ENCODE results near the gene ISG20. TPM values are rescaled to one million over a fixed set of nuclear protein-coding genes. Genes with fewer than 3 reads are reported as not detected.
"Not testable (repeated sequence)": the region's sequence is repeated elsewhere in the genome, so short reads cannot be mapped to it uniquely, and the experiment has no call there.

The ISG20 gene
- total RNA-seq, 1 donor = 40.7 TPM

- DNase-seq (ENCODE audit: low read depth in 2 of 3, low spot score in 2 of 3) = no peak
These were observed 21.0 kb upstream of the ISG20 start for GRCh38 chr15:88617790-88618189.

- DNase-seq (ENCODE audit: low read depth in 2 of 3, low spot score in 2 of 3) = no peak
These were observed 20.1 kb upstream of the ISG20 start for GRCh38 chr15:88618686-88619085.

- no peak for DNase-seq (ENCODE audit: low read depth in 2 of 3, low spot score in 2 of 3)
These were observed 19.0 kb upstream of the ISG20 start for GRCh38 chr15:88619796-88620195.

GRCh38 chr15:88620995-88621772 lies 17.6 kb upstream of the ISG20 start, which contains the start of gene AEN:
Gene AEN (plus strand): TSS chr15:88621340. CDS start chr15:88626210, 4,870 bp downstream.
- peak in 2 of 3 donors; percentile 93 to 96 for DNase-seq (ENCODE audit: low read depth in 2 of 3, low spot score in 2 of 3)

GRCh38 chr15:88621789-88622604 lies 16.8 kb upstream of the ISG20 start:
- peak in 1 of 3 donors; percentile 41 for DNase-seq (ENCODE audit: low read depth in 2 of 3, low spot score in 2 of 3)

GRCh38 chr15:88622605-88622975 lies 16.2 kb upstream of the ISG20 start:
- DNase-seq (ENCODE audit: low read depth in 2 of 3, low spot score in 2 of 3) = no peak

- DNase-seq (ENCODE audit: low read depth in 2 of 3, low spot score in 2 of 3) = no peak
These were observed 15.8 kb upstream of the ISG20 start for GRCh38 chr15:88623061-88623460.

GRCh38 chr15:88623632-88624031 lies 15.2 kb upstream of the ISG20 start:
- DNase-seq (ENCODE audit: low read depth in 2 of 3, low spot score in 2 of 3) = no peak

- peak in 2 of 3 donors; percentile 72 to 88 for DNase-seq (ENCODE audit: low read depth in 2 of 3, low spot score in 2 of 3)
These were observed 14.5 kb upstream of the ISG20 start for GRCh38 chr15:88624156-88624970.

- no peak for DNase-seq (ENCODE audit: low read depth in 2 of 3, low spot score in 2 of 3)
These were observed 13.8 kb upstream of the ISG20 start for GRCh38 chr15:88624971-88625490.

GRCh38 chr15:88625943-88626741 lies 12.7 kb upstream of the ISG20 start:
- no peak for DNase-seq (ENCODE audit: low read depth in 2 of 3, low spot score in 2 of 3)

- no peak for DNase-seq (ENCODE audit: low read depth in 2 of 3, low spot score in 2 of 3)
These were observed 11.4 kb upstream of the ISG20 start for GRCh38 chr15:88627463-88627862.

GRCh38 chr15:88628018-88628654 lies 10.7 kb upstream of the ISG20 start:
- DNase-seq (ENCODE audit: low read depth in 2 of 3, low spot score in 2 of 3) = no peak

- DNase-seq (ENCODE audit: low read depth in 2 of 3, low spot score in 2 of 3) = no peak
These were observed 9.7 kb upstream of the ISG20 start for GRCh38 chr15:88629071-88629470.

GRCh38 chr15:88630141-88630721 lies 8.6 kb upstream of the ISG20 start:
- no peak for DNase-seq (ENCODE audit: low read depth in 2 of 3, low spot score in 2 of 3)

GRCh38 chr15:88630798-88631463 lies 7.9 kb upstream of the ISG20 start:
- no peak for DNase-seq (ENCODE audit: low read depth in 2 of 3, low spot score in 2 of 3)

GRCh38 chr15:88631464-88632028 lies 7.3 kb upstream of the ISG20 start:
- no peak for DNase-seq (ENCODE audit: low read depth in 2 of 3, low spot score in 2 of 3)

- DNase-seq (ENCODE audit: low read depth in 2 of 3, low spot score in 2 of 3) = not testable (repeated sequence)
These were observed 6.0 kb upstream of the ISG20 start for GRCh38 chr15:88632797-88633196.
